Right cardiac atrium (tissue), 5 donors: Measurements from ENCODE around the gene EPS8L1. TPM values are rescaled to one million over a fixed set of nuclear protein-coding genes. Genes with fewer than 3 reads are reported as not detected.
"Not testable (repeated sequence)": the region's sequence is repeated elsewhere in the genome, so short reads cannot be mapped to it uniquely, and the experiment has no call there.

ENCODE experiments used
- ATAC-seq, 2 donors: fragments of 200-7000 bp; cut with Tn5 transposase; one replicate each; pipeline versions ENCODE4 v1.8.0 to v1.9.1; 2020; ENCODE audit warnings: moderate library complexity in 2 of 2, mild to moderate bottlenecking in 1 of 2
- DNase-seq, 3 donors: peaks; one replicate each; pipeline ENCODE4 v3.0.0-alpha.2; 2020
- H3K27ac ChIP-seq: one replicate; pipeline ENCODE4 v1.5.1; 2013; ENCODE audit warnings: mild to moderate bottlenecking, low read length, control low read depth, moderate library complexity
- H3K27me3 ChIP-seq: one replicate; pipeline ENCODE4 v1.6.1; 2013; ENCODE audit not compliant: control insufficient read depth, insufficient read depth
- H3K4me1 ChIP-seq: one replicate; pipeline ENCODE4 v1.6.1; 2013; ENCODE audit warnings: low read length; ENCODE audit not compliant: control insufficient read depth, insufficient read depth
- H3K4me3 ChIP-seq: one replicate; pipeline ENCODE4 v1.5.1; 2013; ENCODE audit warnings: low read length, control low read depth
- H3K9me3 ChIP-seq: one replicate; pipeline ENCODE4 v1.6.1; 2013; ENCODE audit warnings: low read length; ENCODE audit not compliant: control insufficient read depth
- WGBS: extraction: QIAGEN DNeasy Blood & Tissue Kit; methylation state at CpG from one replicate; pipeline ENCODE4 v1.1.7; 2013; 5-methylcytosine and 5-hydroxymethylcytosine counted together
- intact Hi-C, 4 donors: fragments of 100-400 bp; cut with DNase I; formaldehyde crosslinking; loops; one replicate each; pipeline versions ENCODE4 v1.11.0 to v1.14.0; 2022 to 2023
- long read RNA-seq, 4 donors: library from polyadenylated mRNA; unstranded; transcript quantifications; one replicate each; pipeline ENCODE4 v2.0.0, GENCODE V29; 2020 to 2021
- polyA plus RNA-seq: library from polyadenylated mRNA; stranded (reverse); fragments of 200-250 nt; gene quantifications from one replicate; pipeline ENCODE4 v1.2.3, GENCODE V29; 2013
- total RNA-seq, 4 donors: library from RNA; stranded (reverse); fragmentation: NEBNext Ultra II Directional; extraction: Animal tissue kit (Norgen Biotek cat#: 25700); gene quantifications; one replicate each; pipeline ENCODE4 v1.2.1, GENCODE V29; 2021
- donor health status: healthy with polysubstance abuse.
- donor health status: DM: no; HTN: yes; CAD: no.
- donor health status: DM: no; HTN: no; CAD: no.
- donor health status: DM: no; HTN: yes; CAD: no; lungs with severe emphysema.
- donor health status: DM: yes; HTN: yes; CAD: no.

Gene EPS8L1
- 1 to 10 TPM in 3 of 4 donors, under 1 TPM in 1; 0.78 to 1.7 (median 1.1) TPM for total RNA-seq
- 2.2 TPM for polyA plus RNA-seq
- long read RNA-seq, donor 1, partial matches to known transcripts, result 1 of 3 reads
- long read RNA-seq, donor 1, other reads (novel, unspliced or antisense), result 0 of 3 reads
- long read RNA-seq, donor 2, partial matches to known transcripts, result 0 of 1 reads
- long read RNA-seq, donor 2, other reads (novel, unspliced or antisense), result 0 of 1 reads
- long read RNA-seq, donor 3, partial matches to known transcripts, result 0 of 2 reads
- long read RNA-seq, donor 3, other reads (novel, unspliced or antisense), result 2 of 2 reads
- long read RNA-seq, donor 4, partial matches to known transcripts, result 0 of 1 reads
- long read RNA-seq, donor 4, other reads (novel, unspliced or antisense), result 1 of 1 reads

DNA sequence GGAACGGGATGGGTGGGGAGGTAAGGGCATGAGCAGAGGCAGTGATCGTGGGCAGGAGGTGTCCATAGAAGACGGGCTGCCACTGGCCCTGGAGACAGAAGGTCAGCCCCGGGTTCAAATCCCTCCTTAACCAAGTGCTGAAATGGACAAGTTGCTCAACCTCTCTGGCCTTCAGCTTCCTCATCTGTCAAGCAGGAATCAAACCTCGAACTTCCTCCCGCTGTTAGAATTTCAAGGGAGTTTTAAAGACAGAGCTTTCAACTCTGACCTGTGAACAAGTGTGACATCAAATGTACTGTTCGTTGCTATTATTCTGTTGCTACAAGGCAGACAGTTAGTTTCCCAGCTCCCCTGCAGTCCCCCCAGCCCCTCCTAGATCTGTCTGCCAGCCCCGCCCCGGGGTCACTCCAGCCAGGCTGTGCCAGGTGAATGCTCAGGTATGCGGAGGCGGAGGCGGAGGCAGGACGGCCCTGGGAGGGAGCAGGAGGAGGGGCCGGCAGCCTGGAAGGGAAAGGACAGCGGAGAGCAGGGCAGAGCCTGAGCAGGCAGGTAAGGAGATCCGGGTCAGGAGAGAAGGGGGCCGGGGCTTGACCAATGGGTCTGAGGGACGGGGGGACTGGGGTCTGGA, at the start of gene EPS8L1:
TSS of gene EPS8L1 (plus strand) at position 499 of the 628 bp plus-strand sequence. CDS start 576 bp downstream, outside the sequence.
- peaks cover 2% of the 10 kb centered on the region for H3K4me1 ChIP-seq
- H3K4me3 ChIP-seq, result no peak within 1 kb of the TSS
- no peaks in the 10 kb centered on the region for H3K9me3 ChIP-seq
- no peak within 1 kb of the TSS for H3K27ac ChIP-seq
- intact Hi-C loops, result no loop called here
- peak in 1 of 2 donors; percentile 30 for ATAC-seq
- peak in 1 of 3 donors; percentile 36 for DNase-seq
- no peaks in the 10 kb centered on the region for H3K27me3 ChIP-seq
- WGBS, result 40% methylated on average over 18 of the region's 18 CpGs

DNA sequence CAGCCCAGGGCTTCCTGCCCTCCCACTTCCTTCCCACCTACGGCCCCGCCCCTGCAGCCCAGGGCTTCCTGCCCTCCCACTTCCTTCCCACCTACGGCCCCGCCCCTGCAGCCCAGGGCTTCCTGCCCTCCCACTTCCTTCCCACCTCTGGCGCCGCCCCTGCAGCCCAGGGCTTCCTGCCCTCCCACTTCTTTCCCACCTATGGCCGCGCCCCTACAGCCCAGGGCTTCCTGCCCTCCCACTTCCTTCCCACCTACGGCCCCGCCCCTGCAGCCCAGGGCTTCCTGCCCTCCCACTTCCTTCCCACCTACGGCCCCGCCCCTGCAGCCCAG, 48.6 kb upstream of the EPS8L1 start:
- H3K4me1 ChIP-seq, DNase-seq, intact Hi-C loops, H3K4me3 ChIP-seq, H3K27ac ChIP-seq, H3K9me3 ChIP-seq, ATAC-seq, H3K27me3 ChIP-seq: not testable (repeated sequence)
- WGBS, result 84% methylated on average over 10 of the region's 12 CpGs

DNA sequence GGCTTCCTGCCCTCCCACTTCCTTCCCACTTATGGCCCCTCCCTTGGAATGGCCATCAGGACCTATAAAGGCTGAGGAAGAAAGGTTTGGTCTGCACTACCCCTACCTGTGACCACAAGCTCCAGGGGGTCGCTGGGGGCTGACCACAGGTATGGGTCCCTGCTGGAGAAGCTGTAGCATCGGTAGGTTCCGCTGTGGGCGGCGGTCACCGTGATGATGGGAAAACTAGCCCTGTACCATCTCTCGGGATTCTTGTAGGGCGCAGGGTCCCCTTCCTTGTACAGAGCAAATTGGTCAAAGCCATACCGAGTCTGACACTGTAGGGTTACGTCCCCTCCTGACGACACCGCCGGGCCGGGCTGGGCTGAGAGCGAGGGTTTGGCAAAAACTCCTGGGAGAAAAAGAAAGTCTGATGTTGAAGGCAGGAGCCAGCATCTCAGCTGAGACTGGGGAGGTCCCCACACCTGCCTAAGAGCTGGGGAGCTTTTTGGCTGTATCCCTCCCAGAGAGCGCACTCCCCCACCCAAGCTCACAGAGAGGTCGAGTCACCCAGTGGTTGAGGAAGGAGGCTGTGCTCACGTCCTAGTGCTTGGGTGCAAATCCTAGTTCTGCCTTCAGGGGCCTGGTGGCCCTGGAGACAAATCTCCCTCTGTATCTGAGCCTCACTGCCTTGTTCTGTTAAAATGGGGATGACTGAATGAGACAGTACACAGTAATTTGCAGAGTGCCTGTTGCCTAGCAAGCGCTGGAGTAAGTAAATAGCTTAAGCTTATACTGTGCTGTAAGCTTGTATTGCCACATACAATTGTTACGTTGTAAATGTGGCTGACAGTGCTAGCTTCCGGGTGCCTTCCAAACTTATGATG, 48.0 kb upstream of the EPS8L1 start:
- H3K27me3 ChIP-seq, result no peaks in the 10 kb centered on the region
- no peaks in the 10 kb centered on the region for H3K9me3 ChIP-seq
- WGBS, result 79% methylated on average over 21 of the region's 21 CpGs
- intact Hi-C loops, result no loop called here
- no peaks in the 10 kb centered on the region for H3K4me1 ChIP-seq
- H3K4me3 ChIP-seq, result no peak overlapping the region
- DNase-seq (no peak), ATAC-seq (no peak)
- no peak overlapping the region for H3K27ac ChIP-seq

DNA sequence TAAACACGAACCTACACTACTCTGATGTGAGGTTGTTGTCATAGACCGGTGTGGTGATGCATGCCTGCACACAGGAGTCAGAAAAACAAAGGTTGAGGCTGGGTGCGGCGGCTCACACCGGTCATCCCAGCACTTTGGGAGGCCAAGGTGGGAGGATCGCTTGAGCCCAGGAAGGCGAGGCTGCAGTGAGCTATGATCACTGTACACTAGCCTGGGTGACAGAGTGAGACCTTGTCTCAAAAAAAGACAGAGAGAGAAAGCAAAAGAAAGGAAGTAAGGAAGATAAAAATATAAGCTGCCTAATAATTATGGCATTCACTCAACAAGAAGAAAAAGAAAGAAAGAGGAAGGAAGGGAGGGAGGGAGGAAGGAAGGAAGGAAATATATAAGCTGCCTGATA, 46.9 kb upstream of the EPS8L1 start:
- no peak for DNase-seq
- 90% methylated on average over 7 of the region's 7 CpGs for WGBS
- no peaks in the 10 kb centered on the region for H3K9me3 ChIP-seq
- no peak for ATAC-seq
- H3K27me3 ChIP-seq, result no peaks in the 10 kb centered on the region
- intact Hi-C loops, result no loop called here
- no peaks in the 10 kb centered on the region for H3K4me1 ChIP-seq
- no peak overlapping the region for H3K4me3 ChIP-seq
- no peak overlapping the region for H3K27ac ChIP-seq

DNA sequence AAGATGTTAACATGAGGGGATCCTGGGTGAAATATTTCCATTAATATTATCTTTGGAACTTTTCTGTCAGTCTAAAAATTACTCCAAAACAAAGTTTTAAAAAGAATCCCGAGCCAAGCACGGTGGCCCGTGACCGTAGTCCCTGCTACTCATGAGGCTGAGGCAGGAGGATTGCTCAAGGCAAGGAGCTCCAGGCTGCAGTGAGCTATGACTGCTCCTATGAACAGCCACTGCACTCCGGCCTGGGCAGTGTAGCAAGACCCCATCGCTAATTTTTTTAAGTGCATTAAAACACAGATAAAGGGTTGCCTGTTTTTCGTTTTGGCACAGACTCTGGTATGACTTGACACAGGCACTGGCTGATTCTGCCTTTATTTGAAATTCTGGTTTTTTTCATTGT, 44.5 kb upstream of the EPS8L1 start:
- Histone ChIP-seq H3K9me3 (no peaks in the 10 kb centered on the region), H3K27ac (no peak overlapping the region), H3K27me3 (no peaks in the 10 kb centered on the region), H3K4me1 (no peaks in the 10 kb centered on the region), H3K4me3 (no peak overlapping the region)
- no peak for ATAC-seq
- intact Hi-C loops, result no loop called here
- no peak for DNase-seq
- 85% methylated on average over 7 of the region's 7 CpGs for WGBS

DNA sequence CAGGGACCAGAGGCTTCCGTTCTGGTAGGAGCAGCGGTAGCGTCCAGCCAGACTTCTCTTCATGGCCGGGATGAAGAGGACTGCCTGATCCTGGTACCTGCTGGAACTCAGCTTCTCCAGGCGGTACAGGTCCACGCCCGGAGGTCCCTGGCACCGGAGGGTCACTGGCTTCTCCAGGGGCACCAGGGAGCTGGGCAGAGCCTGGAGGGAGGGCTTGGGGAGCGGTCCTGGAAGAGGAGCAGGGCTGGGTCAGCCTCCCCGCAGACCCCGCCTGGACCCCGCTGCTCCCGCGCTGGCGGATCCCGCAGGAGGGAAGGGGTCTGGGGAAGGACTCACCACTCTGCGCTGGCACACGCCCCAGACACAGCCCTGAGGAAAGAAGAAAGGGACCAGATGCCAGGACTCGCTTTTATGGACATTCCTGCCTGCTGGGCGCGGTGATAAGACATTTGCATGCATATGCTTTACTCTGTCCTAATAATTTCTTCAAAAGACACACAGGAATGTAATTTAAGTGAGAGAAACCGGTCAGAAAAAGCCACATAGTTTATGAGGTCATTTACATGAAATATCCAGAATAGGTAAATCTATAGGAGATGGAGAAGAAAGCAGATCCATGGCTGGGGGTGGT, 43.4 kb upstream of the EPS8L1 start:
- intact Hi-C loops, result no loop called here
- WGBS, result 84% methylated on average over 22 of the region's 22 CpGs
- DNase-seq, result no peak
- no peaks in the 10 kb centered on the region for H3K9me3 ChIP-seq
- no peaks in the 10 kb centered on the region for H3K4me1 ChIP-seq
- H3K27ac ChIP-seq, result no peak overlapping the region
- no peaks in the 10 kb centered on the region for H3K27me3 ChIP-seq
- no peak overlapping the region for H3K4me3 ChIP-seq
- ATAC-seq, result no peak

DNA sequence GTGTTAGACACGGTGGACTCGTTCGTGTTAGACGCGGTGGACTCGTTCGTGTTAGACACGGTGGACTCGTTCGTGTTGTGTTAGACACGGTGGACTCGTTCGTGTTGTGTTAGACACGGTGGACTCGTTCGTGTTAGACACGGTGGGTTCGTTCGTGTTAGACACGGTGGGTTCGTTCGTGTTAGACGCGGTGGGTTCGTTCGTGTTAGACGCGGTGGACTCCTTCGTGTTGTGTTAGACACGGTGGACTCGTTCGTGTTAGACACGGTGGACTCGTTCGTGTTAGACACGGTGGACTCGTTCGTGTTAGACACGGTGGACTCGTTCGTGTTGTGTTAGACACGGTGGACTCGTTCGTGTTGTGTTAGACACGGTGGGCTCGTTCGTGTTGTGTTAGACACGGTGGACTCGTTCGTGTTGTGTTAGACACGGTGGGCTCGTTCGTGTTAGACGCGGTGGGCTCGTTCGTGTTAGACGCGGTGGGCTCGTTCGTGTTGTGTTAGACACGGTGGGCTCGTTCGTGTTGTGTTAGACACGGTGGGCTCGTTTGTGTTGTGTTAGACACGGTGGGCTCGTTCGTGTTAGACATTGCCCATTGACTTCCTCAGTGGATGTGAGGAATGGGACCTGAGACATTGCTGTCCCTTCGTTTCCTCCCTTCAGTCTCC, 42.6 kb upstream of the EPS8L1 start:
- H3K27ac ChIP-seq, H3K4me3 ChIP-seq, intact Hi-C loops, H3K4me1 ChIP-seq, DNase-seq, H3K9me3 ChIP-seq, ATAC-seq, H3K27me3 ChIP-seq: not testable (repeated sequence)
- WGBS, result 95% methylated on average over 70 of the region's 70 CpGs

DNA sequence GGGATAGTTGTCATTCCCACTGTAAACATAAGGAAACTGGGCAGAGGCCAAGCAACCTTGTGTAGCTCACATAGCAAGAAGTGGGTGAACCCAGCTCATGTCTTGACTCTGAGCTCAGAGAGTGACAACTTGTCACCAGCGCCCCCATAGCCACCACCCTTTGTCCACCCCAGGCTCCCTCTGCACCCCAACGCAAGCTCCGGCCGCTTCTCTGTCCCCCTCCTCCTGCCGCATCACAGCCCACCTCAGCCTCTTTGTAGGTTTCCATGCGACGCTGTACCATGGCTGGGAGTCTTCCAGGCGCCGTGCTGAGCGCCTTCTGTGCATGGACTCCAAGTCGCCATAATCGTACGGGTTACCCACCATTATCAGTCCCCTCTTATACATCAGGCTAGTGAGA, 40.9 kb upstream of the EPS8L1 start:
- H3K4me1 ChIP-seq, result no peaks in the 10 kb centered on the region
- no peaks in the 10 kb centered on the region for H3K27me3 ChIP-seq
- ATAC-seq (no peak), DNase-seq (no peak)
- H3K27ac ChIP-seq, result no peak overlapping the region
- H3K4me3 ChIP-seq, result no peak overlapping the region
- no peaks in the 10 kb centered on the region for H3K9me3 ChIP-seq
- WGBS, result 91% methylated on average over 13 of the region's 13 CpGs
- intact Hi-C loops, result no loop called here

DNA sequence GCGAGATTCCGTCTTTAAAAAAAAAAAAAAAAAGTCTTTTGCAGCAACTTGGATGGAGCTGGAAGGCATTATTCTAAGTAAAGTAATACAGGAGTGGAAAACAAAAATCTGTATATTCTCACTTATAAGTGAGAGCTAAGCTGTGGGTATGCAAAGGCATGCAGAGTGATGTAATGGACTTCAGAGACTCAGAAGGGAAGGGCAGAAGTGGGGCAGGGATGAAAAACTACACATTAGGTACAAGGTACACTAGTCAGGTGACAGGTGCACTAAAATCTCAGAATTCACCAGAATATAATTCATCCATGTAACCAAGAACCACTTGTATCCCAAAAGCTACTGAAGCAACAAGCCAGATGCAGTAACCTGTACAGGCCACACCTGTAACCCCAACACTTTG, 39.6 kb upstream of the EPS8L1 start:
- intact Hi-C loops, result no loop called here
- H3K4me3 ChIP-seq, result no peak overlapping the region
- no peaks in the 10 kb centered on the region for H3K9me3 ChIP-seq
- no peaks in the 10 kb centered on the region for H3K4me1 ChIP-seq
- 94% methylated on average over 2 of the region's 2 CpGs for WGBS
- ATAC-seq, result no peak
- no peak for DNase-seq
- H3K27me3 ChIP-seq, result no peaks in the 10 kb centered on the region
- H3K27ac ChIP-seq, result no peak overlapping the region

DNA sequence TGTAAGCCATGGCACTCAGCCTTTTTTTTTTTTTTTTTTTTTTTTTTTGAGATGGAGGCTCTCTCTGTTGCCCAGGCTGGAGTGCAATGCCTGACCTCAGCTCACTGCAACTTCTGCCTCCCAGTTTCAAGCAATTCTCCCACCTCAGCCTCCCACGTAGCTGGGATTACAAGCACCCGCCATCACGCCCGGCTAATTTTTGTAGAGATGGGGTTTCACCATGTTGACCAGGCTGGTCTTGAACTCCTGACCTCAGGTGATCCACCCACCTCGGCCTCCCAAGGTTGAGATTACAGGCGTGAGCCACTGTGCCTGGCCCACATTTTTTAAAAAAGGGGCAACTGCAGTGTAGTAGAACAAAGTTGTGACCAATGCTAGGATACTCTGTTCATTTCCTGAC, 38.1 kb upstream of the EPS8L1 start:
- H3K9me3 ChIP-seq, H3K27ac ChIP-seq, H3K4me3 ChIP-seq, DNase-seq, H3K4me1 ChIP-seq, intact Hi-C loops, ATAC-seq, H3K27me3 ChIP-seq: not testable (repeated sequence)
- 88% methylated on average over 6 of the region's 6 CpGs for WGBS
